HL-60 (cell line): Measurements from ENCODE around the gene SEC16B.

Experiments
- DNase-seq, 2 experiments: peaks; one replicate each; pipeline ENCODE4 v3.0.0-alpha.2; 2010 to 2020; ENCODE audit warnings: low read depth in 1 of 2, low spot score in 1 of 2
- H3K27ac ChIP-seq: fragments of 250-450 bp; sonication (Bioruptor Pico); replicated peaks from 2 replicates; pipeline ENCODE4 v1.5.1; 2020; ENCODE audit warnings: mild to moderate bottlenecking, moderate library complexity
- H3K27me3 ChIP-seq: fragments of 250-450 bp; sonication (Bioruptor Pico); 2 replicates; pipeline ENCODE4 v1.5.1; 2021; ENCODE audit warnings: mild to moderate bottlenecking, moderate library complexity; ENCODE audit not compliant: insufficient read depth, poor library complexity, severe bottlenecking
- H3K4me3 ChIP-seq: replicated peaks from 2 replicates; pipeline ENCODE4 v1.5.1; 2011; ENCODE audit warnings: mild to moderate bottlenecking, control low read depth, low read length; ENCODE audit not compliant: insufficient read depth
- GABPA ChIP-seq: IDR thresholded peaks from 2 replicates; pipeline ENCODE4 v1.6.1; 2012; ENCODE audit warnings: low read depth
- POLR2AphosphoS5 ChIP-seq: IDR thresholded peaks from 2 replicates; pipeline ENCODE4 v1.6.1; 2012; ENCODE audit warnings: low read depth
- SPI1 ChIP-seq: IDR thresholded peaks from 2 replicates; pipeline ENCODE4 v1.6.1; 2012; ENCODE audit warnings: low read depth, mild to moderate bottlenecking, borderline replicate concordance
- TF ChIP-seq, protein P1 (sequence below): IDR thresholded peaks from 2 replicates; pipeline ENCODE4 v1.6.1; 2012; ENCODE audit warnings: low read depth; ENCODE audit not compliant: insufficient replicate concordance
- TF ChIP-seq, protein P2 (sequence below): IDR thresholded peaks from one replicate; pipeline ENCODE4 v1.5.1; 2011; ENCODE audit warnings: low read length, control low read depth, inconsistent platforms; ENCODE audit not compliant: insufficient read depth

Gene SEC16B

DNA sequence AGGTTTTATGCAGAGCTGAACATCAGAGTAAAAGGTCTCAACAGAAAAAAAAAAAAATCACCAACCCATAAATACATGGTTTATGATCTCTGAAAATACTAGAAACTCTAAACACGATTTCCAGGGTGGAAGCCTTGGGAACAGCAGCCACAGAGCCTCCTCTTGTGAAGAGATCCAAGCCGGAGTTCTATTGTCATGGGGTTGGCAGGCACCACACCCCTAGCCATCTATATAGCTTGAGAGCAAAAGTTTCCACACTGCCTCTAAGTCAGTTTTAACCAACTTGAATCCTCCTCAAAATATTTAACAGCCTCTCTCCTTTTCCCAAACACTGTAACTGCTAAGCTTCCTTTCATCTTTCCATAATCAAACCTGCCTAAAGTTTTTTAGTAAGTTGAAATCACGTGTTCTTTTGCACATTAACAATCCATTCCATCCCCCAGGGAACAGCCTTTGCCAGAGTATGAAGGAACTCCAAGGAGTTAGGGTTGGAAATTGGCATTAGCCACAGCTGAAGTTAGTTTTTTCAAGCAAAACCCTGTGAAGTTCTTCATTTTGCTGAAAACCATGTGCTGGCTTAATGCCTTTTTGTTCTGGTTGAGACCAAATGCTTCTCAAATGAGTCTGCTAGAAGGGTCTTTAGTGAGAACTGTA is 13.8 kb upstream of the SEC16B start:
- TF ChIP-seq POLR2AphosphoS5 (no peak), SPI1 (no peak), GABPA (no peak)
- TF ChIP-seq, protein P1, sequence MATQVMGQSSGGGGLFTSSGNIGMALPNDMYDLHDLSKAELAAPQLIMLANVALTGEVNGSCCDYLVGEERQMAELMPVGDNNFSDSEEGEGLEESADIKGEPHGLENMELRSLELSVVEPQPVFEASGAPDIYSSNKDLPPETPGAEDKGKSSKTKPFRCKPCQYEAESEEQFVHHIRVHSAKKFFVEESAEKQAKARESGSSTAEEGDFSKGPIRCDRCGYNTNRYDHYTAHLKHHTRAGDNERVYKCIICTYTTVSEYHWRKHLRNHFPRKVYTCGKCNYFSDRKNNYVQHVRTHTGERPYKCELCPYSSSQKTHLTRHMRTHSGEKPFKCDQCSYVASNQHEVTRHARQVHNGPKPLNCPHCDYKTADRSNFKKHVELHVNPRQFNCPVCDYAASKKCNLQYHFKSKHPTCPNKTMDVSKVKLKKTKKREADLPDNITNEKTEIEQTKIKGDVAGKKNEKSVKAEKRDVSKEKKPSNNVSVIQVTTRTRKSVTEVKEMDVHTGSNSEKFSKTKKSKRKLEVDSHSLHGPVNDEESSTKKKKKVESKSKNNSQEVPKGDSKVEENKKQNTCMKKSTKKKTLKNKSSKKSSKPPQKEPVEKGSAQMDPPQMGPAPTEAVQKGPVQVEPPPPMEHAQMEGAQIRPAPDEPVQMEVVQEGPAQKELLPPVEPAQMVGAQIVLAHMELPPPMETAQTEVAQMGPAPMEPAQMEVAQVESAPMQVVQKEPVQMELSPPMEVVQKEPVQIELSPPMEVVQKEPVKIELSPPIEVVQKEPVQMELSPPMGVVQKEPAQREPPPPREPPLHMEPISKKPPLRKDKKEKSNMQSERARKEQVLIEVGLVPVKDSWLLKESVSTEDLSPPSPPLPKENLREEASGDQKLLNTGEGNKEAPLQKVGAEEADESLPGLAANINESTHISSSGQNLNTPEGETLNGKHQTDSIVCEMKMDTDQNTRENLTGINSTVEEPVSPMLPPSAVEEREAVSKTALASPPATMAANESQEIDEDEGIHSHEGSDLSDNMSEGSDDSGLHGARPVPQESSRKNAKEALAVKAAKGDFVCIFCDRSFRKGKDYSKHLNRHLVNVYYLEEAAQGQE = no peak
- TF ChIP-seq, protein P2, sequence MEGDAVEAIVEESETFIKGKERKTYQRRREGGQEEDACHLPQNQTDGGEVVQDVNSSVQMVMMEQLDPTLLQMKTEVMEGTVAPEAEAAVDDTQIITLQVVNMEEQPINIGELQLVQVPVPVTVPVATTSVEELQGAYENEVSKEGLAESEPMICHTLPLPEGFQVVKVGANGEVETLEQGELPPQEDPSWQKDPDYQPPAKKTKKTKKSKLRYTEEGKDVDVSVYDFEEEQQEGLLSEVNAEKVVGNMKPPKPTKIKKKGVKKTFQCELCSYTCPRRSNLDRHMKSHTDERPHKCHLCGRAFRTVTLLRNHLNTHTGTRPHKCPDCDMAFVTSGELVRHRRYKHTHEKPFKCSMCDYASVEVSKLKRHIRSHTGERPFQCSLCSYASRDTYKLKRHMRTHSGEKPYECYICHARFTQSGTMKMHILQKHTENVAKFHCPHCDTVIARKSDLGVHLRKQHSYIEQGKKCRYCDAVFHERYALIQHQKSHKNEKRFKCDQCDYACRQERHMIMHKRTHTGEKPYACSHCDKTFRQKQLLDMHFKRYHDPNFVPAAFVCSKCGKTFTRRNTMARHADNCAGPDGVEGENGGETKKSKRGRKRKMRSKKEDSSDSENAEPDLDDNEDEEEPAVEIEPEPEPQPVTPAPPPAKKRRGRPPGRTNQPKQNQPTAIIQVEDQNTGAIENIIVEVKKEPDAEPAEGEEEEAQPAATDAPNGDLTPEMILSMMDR = no peak
- Histone ChIP-seq H3K4me3 (no peak overlapping the region), H3K27me3 (no peaks in the 10 kb centered on the region), H3K27ac (no peak overlapping the region)
- DNase-seq = no peak

- DNase-seq = no peak
- Histone ChIP-seq H3K4me3 (no peak overlapping the region), H3K27me3 (no peaks in the 10 kb centered on the region), H3K27ac (no peak overlapping the region)
- TF ChIP-seq, protein P2 = no peak
- TF ChIP-seq SPI1 = no peak
- TF ChIP-seq POLR2AphosphoS5 = no peak
- TF ChIP-seq, protein P1 = no peak
- no peak for TF ChIP-seq GABPA
Measured at GRCh38 chr1:177983077-177983476, 13.2 kb upstream of the SEC16B start.

DNA sequence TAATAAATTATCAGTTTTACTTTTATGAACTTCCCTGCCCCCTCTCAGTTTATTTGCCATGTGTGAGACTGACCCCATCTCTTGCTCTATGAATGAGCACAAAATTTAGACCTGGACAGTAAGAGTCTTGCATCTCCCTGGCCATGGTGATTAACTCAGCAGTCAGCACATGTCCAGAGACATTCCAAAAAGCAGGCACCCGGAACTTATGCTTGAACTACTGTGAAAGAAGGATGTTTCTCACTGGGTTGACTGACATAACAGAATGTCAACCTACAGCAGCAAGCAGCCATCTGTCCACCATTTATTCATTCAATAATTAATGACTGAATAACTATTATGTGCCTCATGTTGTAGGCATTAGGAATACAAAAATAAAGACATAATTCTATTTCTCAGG is 11.3 kb upstream of the SEC16B start:
- DNase-seq = no peak
- H3K27ac ChIP-seq = no peak overlapping the region
- TF ChIP-seq GABPA (no peak), POLR2AphosphoS5 (no peak)
- TF ChIP-seq, protein P2 = no peak
- H3K4me3 ChIP-seq = no peak overlapping the region
- no peaks in the 10 kb centered on the region for H3K27me3 ChIP-seq

- no peak for DNase-seq
- Histone ChIP-seq H3K27me3 (no peaks in the 10 kb centered on the region), H3K4me3 (no peak overlapping the region), H3K27ac (no peak overlapping the region)
- TF ChIP-seq SPI1 = no peak
- TF ChIP-seq GABPA = no peak
- TF ChIP-seq, protein P2 = no peak
- TF ChIP-seq POLR2AphosphoS5 = no peak
- TF ChIP-seq, protein P1 = no peak
Measured at GRCh38 chr1:177979272-177979671, 9.4 kb upstream of the SEC16B start.
